Breast epithelium (tissue), 3 donors: ENCODE measurements around the gene NOM1.

Experiments
- POLR2A ChIP-seq: fragments of 450-650 bp; IDR thresholded peaks from one replicate; pipeline ENCODE4 v1.6.1; 2016; ENCODE audit warnings: antibody characterized with exemption, mild to moderate bottlenecking, moderate library complexity
- POLR2AphosphoS5 ChIP-seq, 3 donors: sonication (generic); formaldehyde crosslinking; IDR thresholded peaks; one replicate each; pipeline ENCODE4 v1.6.1; 2017; ENCODE audit warnings: antibody characterized with exemption in 3 of 3
- TF ChIP-seq, protein P1 (sequence below), 3 donors: fragments of 450-650 bp; IDR thresholded peaks; one replicate each; pipeline ENCODE4 v1.5.1; 2016 to 2017; ENCODE audit warnings: antibody characterized with exemption in 3 of 3, mild to moderate bottlenecking in 3 of 3, moderate library complexity in 3 of 3

DNA sequence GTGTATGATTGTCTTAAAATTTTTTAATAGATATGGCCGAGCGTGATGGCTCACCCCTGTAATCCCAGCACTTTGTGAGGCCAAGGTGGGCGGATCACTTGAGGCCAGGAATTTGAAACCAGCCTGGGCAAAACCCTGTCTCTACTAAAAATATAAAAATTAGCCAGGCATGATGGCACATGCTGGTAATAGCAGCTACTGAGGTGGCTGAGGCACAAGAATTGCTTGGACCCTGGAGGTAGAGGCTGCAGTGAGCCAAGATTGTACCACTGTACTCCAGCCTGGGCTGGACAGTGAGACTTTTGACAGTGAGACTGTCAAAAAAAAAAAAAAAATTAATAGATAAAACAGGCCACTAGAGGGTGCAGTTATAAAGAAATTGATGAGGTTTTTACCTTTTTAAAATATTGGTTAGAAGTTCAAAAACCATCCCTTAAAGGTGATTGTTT is 20.5 kb downstream of the NOM1 start:
- TF ChIP-seq POLR2A, result no peak
- TF ChIP-seq, protein P1, sequence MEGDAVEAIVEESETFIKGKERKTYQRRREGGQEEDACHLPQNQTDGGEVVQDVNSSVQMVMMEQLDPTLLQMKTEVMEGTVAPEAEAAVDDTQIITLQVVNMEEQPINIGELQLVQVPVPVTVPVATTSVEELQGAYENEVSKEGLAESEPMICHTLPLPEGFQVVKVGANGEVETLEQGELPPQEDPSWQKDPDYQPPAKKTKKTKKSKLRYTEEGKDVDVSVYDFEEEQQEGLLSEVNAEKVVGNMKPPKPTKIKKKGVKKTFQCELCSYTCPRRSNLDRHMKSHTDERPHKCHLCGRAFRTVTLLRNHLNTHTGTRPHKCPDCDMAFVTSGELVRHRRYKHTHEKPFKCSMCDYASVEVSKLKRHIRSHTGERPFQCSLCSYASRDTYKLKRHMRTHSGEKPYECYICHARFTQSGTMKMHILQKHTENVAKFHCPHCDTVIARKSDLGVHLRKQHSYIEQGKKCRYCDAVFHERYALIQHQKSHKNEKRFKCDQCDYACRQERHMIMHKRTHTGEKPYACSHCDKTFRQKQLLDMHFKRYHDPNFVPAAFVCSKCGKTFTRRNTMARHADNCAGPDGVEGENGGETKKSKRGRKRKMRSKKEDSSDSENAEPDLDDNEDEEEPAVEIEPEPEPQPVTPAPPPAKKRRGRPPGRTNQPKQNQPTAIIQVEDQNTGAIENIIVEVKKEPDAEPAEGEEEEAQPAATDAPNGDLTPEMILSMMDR (IDR thresholded peaks at IDR 0.05), result peak; percentile 21 to 34 (median 34)
- TF ChIP-seq POLR2AphosphoS5 (IDR thresholded peaks at IDR 0.05), result no peak
